CD14-positive monocyte (primary cell): Measurements from ENCODE around the gene HID1. TPM values are rescaled to one million over a fixed set of nuclear protein-coding genes. Genes with fewer than 3 reads are reported as not detected.

Source experiments
- DNase-seq, 3 donors: peaks; one replicate each; pipeline ENCODE4 v3.0.0-alpha.2; 2011 to 2022
- H2AFZ ChIP-seq: 2 replicates; pipeline ENCODE4 v1.6.0; 2012; ENCODE audit warnings: mild to moderate bottlenecking, low read depth, low read length, inconsistent platforms; ENCODE audit not compliant: insufficient read depth, poor library complexity, severe bottlenecking
- H3K27ac ChIP-seq, 2 donors: 1 replicate in 1 of 2; 2 replicates in 1 of 2; pipeline ENCODE4 v1.5.1; 2012 to 2013; ENCODE audit warnings: low read length in 2 of 2, control low read depth in 1 of 2, inconsistent platforms in 1 of 2, low read depth in 1 of 2, mild to moderate bottlenecking in 1 of 2
- H3K27me3 ChIP-seq, 2 donors: one replicate each; pipeline versions ENCODE4 v1.6.0 to v1.6.1; 2011 to 2013; ENCODE audit warnings: low read length in 2 of 2; ENCODE audit not compliant: control insufficient read depth in 2 of 2, insufficient read depth in 2 of 2
- H3K36me3 ChIP-seq, 2 donors: replicated peaks in 1 of 2; 1 replicate in 1 of 2; 2 replicates in 1 of 2; pipeline versions ENCODE4 v1.5.1 to v1.6.1; 2012 to 2013; ENCODE audit warnings: low read length in 2 of 2, control low read depth in 1 of 2, inconsistent platforms in 1 of 2, mild to moderate bottlenecking in 1 of 2; ENCODE audit not compliant: insufficient read depth in 2 of 2, control insufficient read depth in 1 of 2
- H3K4me1 ChIP-seq, 2 donors: 1 replicate in 1 of 2; 2 replicates in 1 of 2; pipeline versions ENCODE4 v1.5.1 to v1.6.1; 2012 to 2013; ENCODE audit warnings: low read length in 2 of 2, control low read depth in 1 of 2, inconsistent platforms in 1 of 2, mild to moderate bottlenecking in 1 of 2, moderate library complexity in 1 of 2; ENCODE audit not compliant: insufficient read depth in 2 of 2, control insufficient read depth in 1 of 2
- H3K4me2 ChIP-seq: replicated peaks from 2 replicates; pipeline ENCODE3; 2012; ENCODE audit warnings: low read length, moderate library complexity, mild to moderate bottlenecking; ENCODE audit not compliant: poor library complexity, severe bottlenecking; ENCODE audit errors: extremely low read depth
- H3K4me3 ChIP-seq, 3 experiments: fragments of 200-600 bp in 1 of 3; sonication (generic) in 1 of 3; replicated peaks in 1 of 3; 1 replicate in 2 of 3; 2 replicates in 1 of 3; pipeline ENCODE4 v1.5.1; 2011 to 2013; ENCODE audit warnings: low read length in 3 of 3, mild to moderate bottlenecking in 3 of 3, control low read depth in 2 of 3, low read depth in 2 of 3, inconsistent platforms in 1 of 3, moderate library complexity in 1 of 3
- H3K79me2 ChIP-seq: 2 replicates; pipeline ENCODE4 v1.6.0; 2012; ENCODE audit warnings: mild to moderate bottlenecking, control low read depth, inconsistent platforms, low read length, moderate library complexity; ENCODE audit not compliant: insufficient read depth
- H3K9ac ChIP-seq: 2 replicates; pipeline ENCODE4 v1.6.0; 2017; ENCODE audit warnings: low read length, mild to moderate bottlenecking; ENCODE audit not compliant: insufficient read depth, poor library complexity, severe bottlenecking
- H3K9me3 ChIP-seq, 2 donors: replicated peaks in 1 of 2; 1 replicate in 1 of 2; 2 replicates in 1 of 2; pipeline versions ENCODE4 v1.5.1 to v1.6.1; 2012 to 2013; ENCODE audit warnings: low read length in 2 of 2, control low read depth in 1 of 2; ENCODE audit not compliant: control insufficient read depth in 1 of 2, insufficient read depth in 1 of 2
- H4K20me1 ChIP-seq: 2 replicates; pipeline ENCODE4 v1.6.0; 2012; ENCODE audit warnings: mild to moderate bottlenecking, low read length, control low read depth, moderate library complexity; ENCODE audit not compliant: insufficient read depth
- H3K27ac Mint-ChIP-seq, 7 donors: one replicate each; pipeline ENCODE4 v1.8.0; 2020; ENCODE audit warnings: mild to moderate bottlenecking in 7 of 7, mixed read lengths in 7 of 7, moderate library complexity in 6 of 7, inconsistent platforms in 2 of 7
- H3K27me3 Mint-ChIP-seq, 3 donors: one replicate each; pipeline ENCODE4 v1.8.0; 2021 to 2022; ENCODE audit warnings: low read depth in 3 of 3, mild to moderate bottlenecking in 3 of 3, mixed read lengths in 3 of 3, moderate library complexity in 3 of 3, inconsistent platforms in 1 of 3
- H3K36me3 Mint-ChIP-seq, 2 donors: one replicate each; pipeline ENCODE4 v1.8.0; 2020; ENCODE audit warnings: mixed read lengths in 2 of 2, inconsistent platforms in 1 of 2, mild to moderate bottlenecking in 1 of 2
- H3K4me1 Mint-ChIP-seq: one replicate; pipeline ENCODE4 v1.8.0; 2020; ENCODE audit warnings: mild to moderate bottlenecking, mixed read lengths
- H3K4me3 Mint-ChIP-seq, 2 donors: one replicate each; pipeline ENCODE4 v1.8.0; 2020; ENCODE audit warnings: mild to moderate bottlenecking in 2 of 2, mixed read lengths in 2 of 2, moderate library complexity in 1 of 2
- H3K9me3 Mint-ChIP-seq, 7 donors: one replicate each; pipeline ENCODE4 v1.8.0; 2020 to 2022; ENCODE audit warnings: mixed read lengths in 7 of 7, mild to moderate bottlenecking in 6 of 7, moderate library complexity in 6 of 7, inconsistent platforms in 2 of 7
- CTCF ChIP-seq: fragments of 200-600 bp; IDR thresholded peaks from one replicate; pipeline ENCODE4 v1.8.0; 2022; ENCODE audit warnings: antibody characterized with exemption, mild to moderate bottlenecking
- WGBS: methylation state at CpG from one replicate; pipeline ENCODE4 v1.1.5; 2013; ENCODE audit warnings: missing lambda C conversion rate; ENCODE audit not compliant: insufficient coverage; 5-methylcytosine and 5-hydroxymethylcytosine counted together
- intact Hi-C, 2 donors: fragments of 100-400 bp; cut with micrococcal nuclease; formaldehyde crosslinking; loops; one replicate each; pipeline versions ENCODE4 v1.15.0 to v1.15.1; 2023
- polyA plus RNA-seq, 3 donors: library from polyadenylated mRNA; depleted of rRNA in 1 of 3; unstranded in 2 of 3; stranded (reverse) in 1 of 3; fragments of 300-500 nt in 2 of 3; fragments of >200 nt in 1 of 3; fragmentation: Illumina TruSeq in 2 of 3; gene quantifications; 1 replicate in 2 of 3; 2 replicates in 1 of 3; pipeline ENCODE4 v1.2.3, GENCODE V29; 2012 to 2021

The HID1 gene
- polyA plus RNA-seq, 3 donors = not detected

GRCh38 chr17:74964246-74964761, 8.3 kb downstream of the HID1 start:
- Histone ChIP-seq H2AFZ (no peak overlapping the region), H3K27ac (no peak overlapping the region), H3K4me3 (no peak overlapping the region), H3K36me3 (no peaks in the 10 kb centered on the region), H3K79me2 (no peaks in the 10 kb centered on the region), H3K9ac (no peak overlapping the region), H3K27me3 (peaks cover 0 to 4% of the 10 kb centered on the region in 2 donors), H3K4me2 (no peak overlapping the region), H3K9me3 (no peaks in the 10 kb centered on the region), H4K20me1 (no peaks in the 10 kb centered on the region), H3K4me1 (peaks cover 0 to 6% of the 10 kb centered on the region in 2 donors)
- H3K9me3 Mint-ChIP-seq = no peaks in the 10 kb centered on the region
- WGBS = 93% methylated on average over 10 of the region's 12 CpGs
- TF ChIP-seq CTCF = no peak
- H3K27me3 Mint-ChIP-seq = peaks cover 10 to 34% (median 10%) of the 10 kb centered on the region in 3 donors
- intact Hi-C loops = loop anchor here (5.0 to 10.0 kb wide), 4 partner anchors 38 to 228 kb away; no protein-coding TSS in a partner anchor
- H3K36me3 Mint-ChIP-seq = no peaks in the 10 kb centered on the region
- H3K4me1 Mint-ChIP-seq = peaks cover 7% of the 10 kb centered on the region
- no peak overlapping the region for H3K4me3 Mint-ChIP-seq
- no peak for DNase-seq
- H3K27ac Mint-ChIP-seq = no peak overlapping the region

GRCh38 chr17:74963656-74964055, 8.9 kb downstream of the HID1 start:
- Histone ChIP-seq H3K4me2 (no peak overlapping the region), H3K4me1 (peaks cover 0 to 6% of the 10 kb centered on the region in 2 donors), H3K36me3 (no peaks in the 10 kb centered on the region), H3K27ac (no peak overlapping the region), H3K79me2 (no peaks in the 10 kb centered on the region), H2AFZ (no peak overlapping the region), H3K9me3 (no peaks in the 10 kb centered on the region), H3K9ac (no peak overlapping the region), H3K4me3 (no peak overlapping the region), H3K27me3 (peaks cover 0 to 2% of the 10 kb centered on the region in 2 donors), H4K20me1 (no peaks in the 10 kb centered on the region)
- WGBS = 73% methylated on average over 10 of the region's 12 CpGs
- H3K4me3 Mint-ChIP-seq = no peak overlapping the region
- peaks cover 7% of the 10 kb centered on the region for H3K4me1 Mint-ChIP-seq
- no peaks in the 10 kb centered on the region for H3K9me3 Mint-ChIP-seq
- intact Hi-C loops = loop anchor here (5.0 to 10.0 kb wide), 4 partner anchors 39 to 229 kb away; no protein-coding TSS in a partner anchor
- TF ChIP-seq CTCF = no peak
- H3K27ac Mint-ChIP-seq = no peak overlapping the region
- no peak for DNase-seq
- H3K36me3 Mint-ChIP-seq = no peaks in the 10 kb centered on the region
- peaks cover 11 to 37% (median 12%) of the 10 kb centered on the region in 3 donors for H3K27me3 Mint-ChIP-seq
